B cell (primary cell): ENCODE measurements around the gene SPINT4. TPM values are rescaled to one million over a fixed set of nuclear protein-coding genes. Genes with fewer than 3 reads are reported as not detected.

Experiments
- ATAC-seq: fragments of 200-7000 bp; cut with Tn5 transposase; one replicate; pipeline ENCODE4 v1.10.0; 2021; ENCODE audit warnings: low read depth, mild to moderate bottlenecking, moderate number of reproducible peaks, moderate library complexity
- CTCF ChIA-PET: fragments of 350-600 bp; sonication (Branson Sonifier 250); formaldehyde crosslinking; loops from one replicate; lab custom pipeline; 2021; ENCODE audit warnings: antibody characterized with exemption, inconsistent platforms; lab: Charles Lee
- POLR2A ChIA-PET: fragments of 350-600 bp; sonication (Branson Sonifier 250); formaldehyde crosslinking; loops from one replicate; lab custom pipeline; 2021; ENCODE audit warnings: antibody characterized with exemption; lab: Charles Lee
- DNase-seq: peaks from one replicate; pipeline ENCODE4 v3.0.0; 2013
- H2AFZ ChIP-seq: 2 replicates; pipeline ENCODE4 v1.6.1; 2012; ENCODE audit warnings: mild to moderate bottlenecking, low read depth, low read length; ENCODE audit not compliant: insufficient read depth, poor library complexity, severe bottlenecking
- H3K27ac ChIP-seq, 2 donors: 1 replicate in 1 of 2; 2 replicates in 1 of 2; pipeline ENCODE4 v1.5.1; 2012 to 2013; ENCODE audit warnings: low read length in 2 of 2, mild to moderate bottlenecking in 2 of 2, moderate library complexity in 1 of 2
- H3K27me3 ChIP-seq, 4 experiments: fragments of 200-600 bp in 1 of 4; sonication (generic) in 1 of 4; replicated peaks in 1 of 4; 1 replicate in 2 of 4; 2 replicates in 2 of 4; pipeline versions ENCODE4 v1.6.1 to v1.7.0; 2013 to 2016; ENCODE audit warnings: low read length in 3 of 4, mild to moderate bottlenecking in 2 of 4, mixed read lengths in 1 of 4, moderate library complexity in 1 of 4; ENCODE audit not compliant: insufficient read depth in 4 of 4, control insufficient read depth in 3 of 4; ENCODE audit errors: control extremely low read depth in 1 of 4
- H3K36me3 ChIP-seq, 2 experiments: replicated peaks in 1 of 2; 1 replicate in 1 of 2; 2 replicates in 1 of 2; pipeline versions ENCODE4 v1.6.1 to v1.7.1; 2013; ENCODE audit warnings: low read length in 1 of 2; ENCODE audit not compliant: insufficient read depth in 2 of 2, control insufficient read depth in 1 of 2; ENCODE audit errors: control extremely low read depth in 1 of 2, extremely low read depth in 1 of 2
- H3K4me1 ChIP-seq, 2 donors: fragments of 200-600 bp in 1 of 2; sonication (generic) in 1 of 2; 1 replicate in 1 of 2; 2 replicates in 1 of 2; pipeline versions ENCODE4 v1.5.1 to v1.6.1; 2013 to 2017; ENCODE audit warnings: low read length in 2 of 2; ENCODE audit not compliant: control insufficient read depth in 2 of 2, insufficient read depth in 2 of 2
- H3K4me2 ChIP-seq: replicated peaks from 2 replicates; pipeline ENCODE3; 2012; ENCODE audit warnings: mild to moderate bottlenecking, low read depth, low read length; ENCODE audit not compliant: poor library complexity, severe bottlenecking
- H3K4me3 ChIP-seq, 5 experiments: fragments of 200-600 bp in 1 of 5; sonication (generic) in 1 of 5; 1 replicate in 3 of 5; 2 replicates in 2 of 5; pipeline versions ENCODE4 v1.5.1 to v1.7.0; 2011 to 2016; ENCODE audit warnings: low read length in 4 of 5, mild to moderate bottlenecking in 4 of 5, low read depth in 2 of 5, control low read depth in 1 of 5, moderate library complexity in 1 of 5; ENCODE audit not compliant: insufficient read depth in 1 of 5; ENCODE audit errors: control extremely low read depth in 1 of 5, extremely low read depth in 1 of 5
- H3K79me2 ChIP-seq: fragments of 200-600 bp; sonication (generic); one replicate; pipeline ENCODE4 v1.6.0; 2016; ENCODE audit warnings: low read length; ENCODE audit not compliant: control insufficient read depth, insufficient read depth
- H3K9ac ChIP-seq: fragments of 200-600 bp; sonication (generic); 2 replicates; pipeline ENCODE4 v1.6.1; 2017; ENCODE audit warnings: mild to moderate bottlenecking, low read length, moderate library complexity
- H3K9me3 ChIP-seq, 3 donors: one replicate each; pipeline versions ENCODE4 v1.6.1 to v1.7.1; 2013; ENCODE audit warnings: low read length in 2 of 3; ENCODE audit not compliant: control insufficient read depth in 2 of 3, insufficient read depth in 1 of 3; ENCODE audit errors: control extremely low read depth in 1 of 3
- H4K20me1 ChIP-seq: 2 replicates; pipeline ENCODE4 v1.6.0; 2012; ENCODE audit warnings: mild to moderate bottlenecking, low read length; ENCODE audit not compliant: insufficient read depth, control insufficient read depth, poor library complexity, severe bottlenecking
- H3K27ac Mint-ChIP-seq: one replicate; pipeline ENCODE4 v1.8.0; 2021; ENCODE audit warnings: mixed read lengths
- H3K27me3 Mint-ChIP-seq: one replicate; pipeline ENCODE4 v1.8.0; 2021; ENCODE audit warnings: mixed read lengths
- H3K4me1 Mint-ChIP-seq: one replicate; pipeline ENCODE4 v1.8.0; 2021; ENCODE audit warnings: mixed read lengths
- H3K4me3 Mint-ChIP-seq: one replicate; pipeline ENCODE4 v1.8.0; 2021; ENCODE audit warnings: mixed read lengths
- H3K9me3 Mint-ChIP-seq: one replicate; pipeline ENCODE4 v1.8.0; 2022; ENCODE audit warnings: mixed read lengths; ENCODE audit not compliant: insufficient read depth
- CTCF ChIP-seq: fragments of 200-600 bp; IDR thresholded peaks from one replicate; pipeline ENCODE4 v1.8.0; 2022; ENCODE audit warnings: antibody characterized with exemption, mild to moderate bottlenecking
- EZH2 ChIP-seq: IDR thresholded peaks from 2 replicates; pipeline ENCODE4 v1.6.1; 2012; ENCODE audit warnings: borderline replicate concordance, low read depth, mild to moderate bottlenecking, moderate library complexity, low read length; ENCODE audit not compliant: insufficient read depth, poor library complexity, severe bottlenecking
- WGBS: methylation state at CpG from one replicate; pipeline ENCODE4 v1.1.5; 2013; ENCODE audit warnings: missing lambda C conversion rate; ENCODE audit not compliant: insufficient coverage; 5-methylcytosine and 5-hydroxymethylcytosine counted together
- intact Hi-C: fragments of 100-400 bp; cut with micrococcal nuclease; formaldehyde crosslinking; loops from one replicate; pipeline ENCODE4 v1.10.0; 2022
- polyA plus RNA-seq: library from polyadenylated mRNA; depleted of rRNA; stranded (reverse); fragments of >200 nt; gene quantifications from 2 replicates; pipeline ENCODE4 v1.2.3, GENCODE V29; 2012
- total RNA-seq, 2 donors: library from RNA; stranded (reverse); fragments of 120-200 nt in 1 of 2; gene quantifications; 1 replicate in 1 of 2; 2 replicates in 1 of 2; pipeline versions ENCODE4 v1.2.3 to v1.2.4, GENCODE V29; 2013 to 2022

The SPINT4 gene
- total and polyA plus RNA-seq, 2 donors (not counting 1 experiment from before 2014, with no cell fraction given): not detected

- DNase-seq: no peak
- H3K9me3 Mint-ChIP-seq: peaks cover 5% of the 10 kb centered on the region
- no peaks in the 10 kb centered on the region for H3K4me1 Mint-ChIP-seq
These were observed 29.6 kb downstream of the SPINT4 start for GRCh38 chr20:45751721-45752120.

GRCh38 chr20:45752746-45753145, 30.6 kb downstream of the SPINT4 start:
- no peak overlapping the region for H3K9ac ChIP-seq
- Mint-ChIP-seq H3K4me3 (no peak overlapping the region), H3K27me3 (peaks cover 33% of the 10 kb centered on the region), H3K9me3 (peaks cover 5% of the 10 kb centered on the region), H3K27ac (no peak overlapping the region), H3K4me1 (no peaks in the 10 kb centered on the region)
- no peaks in the 10 kb centered on the region for H3K36me3 ChIP-seq
- WGBS: 84% methylated on average over 2 of the region's 3 CpGs
- intact Hi-C loops: no loop called here
- H3K4me3 ChIP-seq: no peak overlapping the region
- no peak overlapping the region for H3K27ac ChIP-seq
- H3K4me2 ChIP-seq: no peak overlapping the region
- TF ChIP-seq EZH2: no peak
- no peak for TF ChIP-seq CTCF
- peaks cover 1 to 4% (median 3%) of the 10 kb centered on the region in 3 donors for H3K9me3 ChIP-seq
- DNase-seq: no peak
- ChIA-PET POLR2A (no interaction called here), CTCF (no interaction called here)
- peaks cover 0 to 3% (median 0%) of the 10 kb centered on the region in 4 experiments for H3K27me3 ChIP-seq
- no peaks in the 10 kb centered on the region for H3K79me2 ChIP-seq
- no peak for ATAC-seq
- H4K20me1 ChIP-seq: no peaks in the 10 kb centered on the region
- no peak overlapping the region for H2AFZ ChIP-seq
- no peaks in the 10 kb centered on the region for H3K4me1 ChIP-seq

More at GRCh38 chr20:45751721-45752120, 29.6 kb downstream of the SPINT4 start:
- Histone ChIP-seq H4K20me1 (no peaks in the 10 kb centered on the region), H3K27me3 (peaks cover 0 to 3% (median 0%) of the 10 kb centered on the region in 4 experiments), H3K4me2 (no peak overlapping the region), H3K27ac (no peak overlapping the region), H3K36me3 (no peaks in the 10 kb centered on the region), H3K4me1 (no peaks in the 10 kb centered on the region), H3K79me2 (no peaks in the 10 kb centered on the region), H2AFZ (no peak overlapping the region), H3K4me3 (no peak overlapping the region), H3K9me3 (peaks cover 1 to 4% (median 3%) of the 10 kb centered on the region in 3 donors), H3K9ac (no peak overlapping the region)
- no peak for ATAC-seq
- TF ChIP-seq CTCF (no peak), EZH2 (no peak)
- no peak overlapping the region for H3K4me3 Mint-ChIP-seq
- ChIA-PET CTCF (no interaction called here), POLR2A (no interaction called here)
- peaks cover 40% of the 10 kb centered on the region for H3K27me3 Mint-ChIP-seq
- WGBS: no CpG with 5 or more reads among the region's 1 CpG
- intact Hi-C loops: no loop called here
- no peak overlapping the region for H3K27ac Mint-ChIP-seq
